ENCODE measurements around the gene TBX15.

GRCh38 chr1:119008483-119009311 lies 20.6 kb upstream of the TBX15 start:
- TF ChIP-seq POLR2A (IDR thresholded peaks at IDR 0.05) (no peak), CTCF (IDR thresholded peaks at IDR 0.05) (peak; percentile 30 to 69 (median 57))
